Upper lobe of left lung (tissue), 6 donors: ENCODE results near the gene TCEANC. TPM values are rescaled to one million over a fixed set of nuclear protein-coding genes. Genes with fewer than 3 reads are reported as not detected.
"Not testable (repeated sequence)": the region's sequence is repeated elsewhere in the genome, so short reads cannot be mapped to it uniquely, and the experiment has no call there.

ENCODE experiments used
- ATAC-seq, 2 donors: fragments of 200-7000 bp; cut with Tn5 transposase; one replicate each; pipeline ENCODE4 v1.9.1; 2022; ENCODE audit warnings: mild to moderate bottlenecking in 2 of 2, moderate library complexity in 2 of 2; ENCODE audit not compliant: low FRiP score in 2 of 2
- DNase-seq, 2 donors: peaks; one replicate each; pipeline ENCODE4 v3.0.0-alpha.2; 2019 to 2020
- H3K27ac ChIP-seq, 4 donors: fragments of 200-600 bp; sonication (generic); one replicate each; pipeline ENCODE4 v1.5.1; 2016 to 2019
- H3K27me3 ChIP-seq, 4 donors: fragments of 200-600 bp; sonication (generic); one replicate each; pipeline ENCODE4 v1.5.1; 2017 to 2019
- H3K36me3 ChIP-seq, 4 donors: fragments of 200-600 bp; sonication (generic); one replicate each; pipeline ENCODE4 v1.5.1; 2016 to 2019
- H3K4me1 ChIP-seq, 4 donors: fragments of 200-600 bp; sonication (generic); one replicate each; pipeline ENCODE4 v1.5.1; 2018 to 2019
- H3K4me3 ChIP-seq, 4 donors: fragments of 200-600 bp; sonication (generic); one replicate each; pipeline ENCODE4 v1.5.1; 2017 to 2019; ENCODE audit warnings: mild to moderate bottlenecking in 2 of 4, moderate library complexity in 1 of 4
- H3K9me3 ChIP-seq, 4 donors: fragments of 200-600 bp; sonication (generic); one replicate each; pipeline ENCODE4 v1.5.1; 2018 to 2019
- EP300 ChIP-seq, 4 donors: sonication (generic); formaldehyde crosslinking; IDR thresholded peaks; one replicate each; pipeline ENCODE4 v1.5.1; 2017; ENCODE audit warnings: antibody characterized with exemption in 4 of 4, control low read depth in 2 of 4
- POLR2A ChIP-seq, 4 donors: fragments of 450-650 bp; IDR thresholded peaks; one replicate each; pipeline ENCODE4 v1.5.1; 2016 to 2017; ENCODE audit warnings: antibody characterized with exemption in 4 of 4, mild to moderate bottlenecking in 2 of 4
- POLR2AphosphoS5 ChIP-seq, 2 donors: sonication (generic); formaldehyde crosslinking; IDR thresholded peaks; one replicate each; pipeline ENCODE4 v1.5.1; 2017; ENCODE audit warnings: antibody characterized with exemption in 2 of 2
- WGBS, 2 donors: methylation state at CpG; one replicate each; pipeline ENCODE4 v1.1.5; 2017 to 2018; 5-methylcytosine and 5-hydroxymethylcytosine counted together
- total RNA-seq, 6 donors: library from RNA; depleted of rRNA in 4 of 6; stranded (reverse); fragments of >200 nt in 4 of 6; gene quantifications; one replicate each; pipeline versions ENCODE4 v1.1.0 to v1.2.1, GENCODE V29; 2016 to 2021
- TF ChIP-seq, protein P1 (sequence below), 6 experiments: fragments of 450-650 bp in 4 of 6; fragments of 200-600 bp in 2 of 6; sonication (generic) in 2 of 6; IDR thresholded peaks; one replicate each; pipeline ENCODE4 v1.5.1; 2016 to 2019; ENCODE audit warnings: antibody characterized with exemption in 6 of 6
- donor health status: DM: no; HTN: no; CAD: no; lungs with moderate emphysema.
- donor health status: DM: no; HTN: yes; CAD: no; lungs with severe emphysema.

The TCEANC gene
- total RNA-seq, 6 donors from 2014 or later, result 2.4 to 8.9 (median 4.1) TPM

DNA sequence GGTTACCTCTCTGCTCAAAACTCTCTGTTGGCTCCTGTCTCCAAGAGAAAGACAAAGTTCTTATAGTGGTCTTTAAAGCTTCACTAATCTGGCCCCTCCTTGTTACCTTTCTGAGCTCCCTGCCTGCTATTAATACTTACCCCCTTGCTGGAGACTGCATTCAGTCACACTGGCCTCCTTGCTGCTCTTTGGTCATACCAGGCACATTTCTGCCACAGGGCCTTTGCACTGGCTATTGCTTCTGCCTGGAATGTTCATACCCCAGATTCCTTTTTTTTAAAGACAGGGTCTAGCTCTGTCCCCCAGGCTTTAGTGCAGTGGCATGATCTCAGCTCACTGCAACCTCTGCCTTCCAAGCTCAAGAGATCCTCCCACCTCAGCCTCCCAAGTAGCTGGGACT, 20.1 kb downstream of the TCEANC start:
- ATAC-seq (no peak), DNase-seq (no peak)
- no peaks in the 10 kb centered on the region for H3K36me3 ChIP-seq
- TF ChIP-seq POLR2AphosphoS5 (IDR thresholded peaks at IDR 0.05) (no peak), POLR2A (IDR thresholded peaks at IDR 0.05) (no peak), EP300 (IDR thresholded peaks at IDR 0.05) (no peak)
- TF ChIP-seq, protein P1, sequence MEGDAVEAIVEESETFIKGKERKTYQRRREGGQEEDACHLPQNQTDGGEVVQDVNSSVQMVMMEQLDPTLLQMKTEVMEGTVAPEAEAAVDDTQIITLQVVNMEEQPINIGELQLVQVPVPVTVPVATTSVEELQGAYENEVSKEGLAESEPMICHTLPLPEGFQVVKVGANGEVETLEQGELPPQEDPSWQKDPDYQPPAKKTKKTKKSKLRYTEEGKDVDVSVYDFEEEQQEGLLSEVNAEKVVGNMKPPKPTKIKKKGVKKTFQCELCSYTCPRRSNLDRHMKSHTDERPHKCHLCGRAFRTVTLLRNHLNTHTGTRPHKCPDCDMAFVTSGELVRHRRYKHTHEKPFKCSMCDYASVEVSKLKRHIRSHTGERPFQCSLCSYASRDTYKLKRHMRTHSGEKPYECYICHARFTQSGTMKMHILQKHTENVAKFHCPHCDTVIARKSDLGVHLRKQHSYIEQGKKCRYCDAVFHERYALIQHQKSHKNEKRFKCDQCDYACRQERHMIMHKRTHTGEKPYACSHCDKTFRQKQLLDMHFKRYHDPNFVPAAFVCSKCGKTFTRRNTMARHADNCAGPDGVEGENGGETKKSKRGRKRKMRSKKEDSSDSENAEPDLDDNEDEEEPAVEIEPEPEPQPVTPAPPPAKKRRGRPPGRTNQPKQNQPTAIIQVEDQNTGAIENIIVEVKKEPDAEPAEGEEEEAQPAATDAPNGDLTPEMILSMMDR (IDR thresholded peaks at IDR 0.05), result no peak
- H3K4me1 ChIP-seq, result peaks cover 0 to 10% (median 2%) of the 10 kb centered on the region in 4 donors
- no peak overlapping the region for H3K27ac ChIP-seq
- no peak overlapping the region for H3K4me3 ChIP-seq
- no peaks in the 10 kb centered on the region for H3K9me3 ChIP-seq
- H3K27me3 ChIP-seq, result no peaks in the 10 kb centered on the region

DNA sequence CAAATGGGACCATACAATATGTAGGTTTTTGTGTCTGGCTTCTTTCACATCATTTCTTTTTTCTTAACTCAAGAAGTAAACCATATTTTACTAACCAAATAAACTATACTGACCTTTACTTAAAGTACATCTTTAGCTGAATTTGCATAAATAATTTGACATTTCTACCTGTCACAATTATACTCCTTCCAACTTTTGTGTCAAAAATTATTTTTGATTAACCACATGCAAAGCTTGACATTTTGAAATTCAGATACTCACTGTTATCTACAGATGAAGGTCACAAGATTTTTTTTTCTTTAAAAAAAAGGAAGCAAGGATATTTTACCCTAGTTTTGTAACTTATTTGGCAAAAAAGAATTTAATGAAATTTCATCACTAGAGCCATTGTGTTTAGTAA, 23.9 kb downstream of the TCEANC start:
- TF ChIP-seq POLR2AphosphoS5 (IDR thresholded peaks at IDR 0.05) (no peak), POLR2A (IDR thresholded peaks at IDR 0.05) (no peak)
- ATAC-seq (no peak), DNase-seq (no peak)
- H3K27me3 ChIP-seq, result no peaks in the 10 kb centered on the region
- no peak overlapping the region for H3K27ac ChIP-seq
- H3K9me3 ChIP-seq, result no peaks in the 10 kb centered on the region
- no peaks in the 10 kb centered on the region for H3K4me1 ChIP-seq
- H3K4me3 ChIP-seq, result no peak overlapping the region
- no peaks in the 10 kb centered on the region for H3K36me3 ChIP-seq

- H3K4me1 ChIP-seq, H3K27me3 ChIP-seq, H3K9me3 ChIP-seq, H3K36me3 ChIP-seq, ATAC-seq, H3K4me3 ChIP-seq, H3K27ac ChIP-seq, DNase-seq: not testable (repeated sequence)
- 92 to 98% methylated on average over 3 to 4 of the region's 4 CpGs for WGBS, 2 donors
Observed at GRCh38 chrX:13679700-13680099, 26.8 kb downstream of the TCEANC start.

GRCh38 chrX:13681595-13681994, 28.7 kb downstream of the TCEANC start:
- Histone ChIP-seq H3K27me3 (no peaks in the 10 kb centered on the region), H3K36me3 (no peaks in the 10 kb centered on the region), H3K4me3 (no peak overlapping the region), H3K9me3 (no peaks in the 10 kb centered on the region), H3K27ac (no peak overlapping the region), H3K4me1 (no peaks in the 10 kb centered on the region)
- WGBS, 2 donors, result 78 to 91% methylated on average over 7 of the region's 7 CpGs
- DNase-seq (no peak), ATAC-seq (no peak)
- TF ChIP-seq EP300 (IDR thresholded peaks at IDR 0.05), result no peak
- no peak for TF ChIP-seq POLR2A (IDR thresholded peaks at IDR 0.05)
- TF ChIP-seq, protein P1 (IDR thresholded peaks at IDR 0.05), result no peak
- TF ChIP-seq POLR2AphosphoS5 (IDR thresholded peaks at IDR 0.05), result no peak

DNA sequence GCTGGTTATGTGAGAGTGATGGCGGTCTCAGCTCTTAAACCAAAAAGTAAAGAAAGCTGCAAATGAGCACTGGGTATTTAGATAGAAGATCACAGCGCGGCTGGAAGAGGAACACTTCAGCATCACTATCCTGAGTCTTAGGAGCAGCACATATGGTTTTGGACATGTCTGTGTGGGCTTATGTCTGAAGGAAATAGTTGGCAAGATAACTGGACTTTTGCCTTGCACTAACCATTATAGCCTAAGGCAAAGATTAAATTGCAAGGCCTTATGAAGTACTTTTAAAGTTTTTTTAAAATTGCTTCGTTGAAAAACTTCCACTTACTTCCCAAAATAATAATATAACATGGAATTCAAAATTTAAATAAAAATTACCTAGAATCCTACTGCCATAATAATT, 31.4 kb downstream of the TCEANC start:
- TF ChIP-seq POLR2A (IDR thresholded peaks at IDR 0.05) (no peak), EP300 (IDR thresholded peaks at IDR 0.05) (no peak), POLR2AphosphoS5 (IDR thresholded peaks at IDR 0.05) (no peak)
- TF ChIP-seq, protein P1 (IDR thresholded peaks at IDR 0.05), result no peak
- no peak for DNase-seq
- Histone ChIP-seq H3K4me3 (no peak overlapping the region), H3K9me3 (no peaks in the 10 kb centered on the region), H3K36me3 (no peaks in the 10 kb centered on the region), H3K4me1 (peaks cover 0 to 10% (median 0%) of the 10 kb centered on the region in 4 donors), H3K27me3 (no peaks in the 10 kb centered on the region), H3K27ac (no peak overlapping the region)
- ATAC-seq, result no peak
- 73 to 90% methylated on average over 4 of the region's 4 CpGs for WGBS, 2 donors

GRCh38 chrX:13685126-13685763, 32.3 kb downstream of the TCEANC start:
- no peak for DNase-seq
- ATAC-seq, result no peak
- no peak overlapping the region for H3K27ac ChIP-seq
- H3K36me3 ChIP-seq, result no peaks in the 10 kb centered on the region
- TF ChIP-seq POLR2A (IDR thresholded peaks at IDR 0.05) (no peak), POLR2AphosphoS5 (IDR thresholded peaks at IDR 0.05) (no peak), EP300 (IDR thresholded peaks at IDR 0.05) (no peak)
- TF ChIP-seq, protein P1 (IDR thresholded peaks at IDR 0.05), result no peak
- H3K4me1 ChIP-seq, result peaks cover 0 to 12% (median 0%) of the 10 kb centered on the region in 4 donors
- H3K4me3 ChIP-seq, result no peak overlapping the region
- WGBS, 2 donors, result 37 to 55% methylated on average over 3 of the region's 3 CpGs
- no peaks in the 10 kb centered on the region for H3K9me3 ChIP-seq
- H3K27me3 ChIP-seq, result no peaks in the 10 kb centered on the region
